ENCODE data around the gene HYOU1. TPM values are rescaled to one million over a fixed set of nuclear protein-coding genes. Genes with fewer than 3 reads are reported as not detected.
A peak's percentile ranks its signal among the peaks of the same experiment; 100 is the strongest.

The HYOU1 gene
- total and polyA plus RNA-seq, 2 experiments from 2014 or later: 48.2 to 229 TPM

DNA sequence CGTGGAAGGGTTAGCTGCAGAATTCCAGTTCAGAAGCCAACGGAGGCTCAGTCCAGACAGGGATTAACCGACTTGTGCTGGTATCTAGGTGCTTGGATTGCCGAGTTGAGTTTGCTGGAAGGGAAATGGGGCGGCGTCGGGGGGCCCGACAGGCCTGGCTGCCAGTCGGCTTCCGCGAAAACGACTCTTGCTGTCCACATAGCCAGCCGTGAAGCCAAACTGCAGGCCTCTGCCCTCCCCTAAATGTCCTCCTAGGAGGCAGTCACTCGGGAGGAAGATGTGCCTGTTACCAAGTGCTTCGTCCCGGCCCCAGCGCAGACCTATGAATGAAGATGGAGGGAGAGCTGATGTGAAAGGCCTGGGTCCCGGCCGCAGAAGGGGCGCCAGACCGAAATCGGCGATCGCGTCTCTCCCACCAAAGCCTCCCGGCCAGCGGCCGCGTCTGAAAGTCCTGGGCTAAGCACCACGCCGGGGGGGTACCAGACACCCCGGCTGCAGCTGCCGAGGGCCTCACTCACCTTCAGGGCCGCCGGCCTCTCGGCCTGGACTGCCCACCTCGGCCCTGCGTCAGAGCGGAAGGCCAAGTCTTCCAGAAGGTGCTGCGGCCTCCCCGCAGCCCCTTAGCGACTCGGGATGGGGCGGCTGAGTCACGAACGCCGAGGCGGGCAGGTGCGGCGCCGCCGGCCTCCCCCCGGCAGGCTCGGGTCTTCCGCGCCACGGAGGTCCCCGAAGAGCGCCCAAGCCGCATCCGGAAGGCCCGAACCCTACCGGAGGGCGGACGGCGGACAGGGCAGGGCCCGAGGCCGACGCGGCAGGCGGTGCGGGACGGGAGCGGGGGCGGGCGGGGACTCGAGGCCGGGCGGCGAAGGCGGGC is 37.2 kb upstream of the HYOU1 start:
- peaks cover 27% of the 10 kb centered on the region for H3K27me3 Mint-ChIP-seq (ENCODE audit: insufficient read depth, low read depth, poor library complexity)
- ATAC-seq (peak; percentile 5), DNase-seq (ENCODE audit: low spot score) (peak; percentile 48)
- no peak overlapping the region for H2AFZ ChIP-seq
- H3K36me3 Mint-ChIP-seq (ENCODE audit: low read depth): peaks cover 79% of the 10 kb centered on the region
- H4K20me1 ChIP-seq (replicated peaks; ENCODE audit: insufficient read depth): peaks cover 29% of the 10 kb centered on the region; the same call in 1 of the 2 replicates
- H3K36me3 ChIP-seq (ENCODE audit: insufficient read depth): peaks cover 19% of the 10 kb centered on the region
- no peak for TF ChIP-seq EZH2phosphoT487 (IDR thresholded peaks at IDR 0.05; ENCODE audit: unreplicated experiment)
- TF ChIP-seq POLR2AphosphoS5 (IDR thresholded peaks at IDR 0.05; ENCODE audit: low read depth): peak; percentile 26; the same call in 1 of the 2 replicates
- TF ChIP-seq, protein P1, sequence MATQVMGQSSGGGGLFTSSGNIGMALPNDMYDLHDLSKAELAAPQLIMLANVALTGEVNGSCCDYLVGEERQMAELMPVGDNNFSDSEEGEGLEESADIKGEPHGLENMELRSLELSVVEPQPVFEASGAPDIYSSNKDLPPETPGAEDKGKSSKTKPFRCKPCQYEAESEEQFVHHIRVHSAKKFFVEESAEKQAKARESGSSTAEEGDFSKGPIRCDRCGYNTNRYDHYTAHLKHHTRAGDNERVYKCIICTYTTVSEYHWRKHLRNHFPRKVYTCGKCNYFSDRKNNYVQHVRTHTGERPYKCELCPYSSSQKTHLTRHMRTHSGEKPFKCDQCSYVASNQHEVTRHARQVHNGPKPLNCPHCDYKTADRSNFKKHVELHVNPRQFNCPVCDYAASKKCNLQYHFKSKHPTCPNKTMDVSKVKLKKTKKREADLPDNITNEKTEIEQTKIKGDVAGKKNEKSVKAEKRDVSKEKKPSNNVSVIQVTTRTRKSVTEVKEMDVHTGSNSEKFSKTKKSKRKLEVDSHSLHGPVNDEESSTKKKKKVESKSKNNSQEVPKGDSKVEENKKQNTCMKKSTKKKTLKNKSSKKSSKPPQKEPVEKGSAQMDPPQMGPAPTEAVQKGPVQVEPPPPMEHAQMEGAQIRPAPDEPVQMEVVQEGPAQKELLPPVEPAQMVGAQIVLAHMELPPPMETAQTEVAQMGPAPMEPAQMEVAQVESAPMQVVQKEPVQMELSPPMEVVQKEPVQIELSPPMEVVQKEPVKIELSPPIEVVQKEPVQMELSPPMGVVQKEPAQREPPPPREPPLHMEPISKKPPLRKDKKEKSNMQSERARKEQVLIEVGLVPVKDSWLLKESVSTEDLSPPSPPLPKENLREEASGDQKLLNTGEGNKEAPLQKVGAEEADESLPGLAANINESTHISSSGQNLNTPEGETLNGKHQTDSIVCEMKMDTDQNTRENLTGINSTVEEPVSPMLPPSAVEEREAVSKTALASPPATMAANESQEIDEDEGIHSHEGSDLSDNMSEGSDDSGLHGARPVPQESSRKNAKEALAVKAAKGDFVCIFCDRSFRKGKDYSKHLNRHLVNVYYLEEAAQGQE (IDR thresholded peaks at IDR 0.05; ENCODE audit: unreplicated experiment): no peak
- TF ChIP-seq, protein P2, sequence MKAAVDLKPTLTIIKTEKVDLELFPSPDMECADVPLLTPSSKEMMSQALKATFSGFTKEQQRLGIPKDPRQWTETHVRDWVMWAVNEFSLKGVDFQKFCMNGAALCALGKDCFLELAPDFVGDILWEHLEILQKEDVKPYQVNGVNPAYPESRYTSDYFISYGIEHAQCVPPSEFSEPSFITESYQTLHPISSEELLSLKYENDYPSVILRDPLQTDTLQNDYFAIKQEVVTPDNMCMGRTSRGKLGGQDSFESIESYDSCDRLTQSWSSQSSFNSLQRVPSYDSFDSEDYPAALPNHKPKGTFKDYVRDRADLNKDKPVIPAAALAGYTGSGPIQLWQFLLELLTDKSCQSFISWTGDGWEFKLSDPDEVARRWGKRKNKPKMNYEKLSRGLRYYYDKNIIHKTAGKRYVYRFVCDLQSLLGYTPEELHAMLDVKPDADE (IDR thresholded peaks at IDR 0.05): no peak
- no peak for TF ChIP-seq STAT1 (IDR thresholded peaks at IDR 0.05; ENCODE audit: unreplicated experiment)
- H3K79me2 ChIP-seq (replicated peaks; ENCODE audit: insufficient read depth): peaks cover 34% of the 10 kb centered on the region
- no peaks in the 10 kb centered on the region for H3K9me2 ChIP-seq (ENCODE audit: insufficient read depth)
- H3K9me3 Mint-ChIP-seq: no peaks in the 10 kb centered on the region; the same call in 2 of the 3 replicates
- H3K4me1 Mint-ChIP-seq: peaks cover 10% of the 10 kb centered on the region
- H3K4me3 Mint-ChIP-seq: peak overlapping the region; percentile 96
- H3K4me3 ChIP-seq: peak overlapping the region; percentile 96
- no peaks in the 10 kb centered on the region for H3K27me3 ChIP-seq (ENCODE audit: insufficient read depth)
- H3K27ac ChIP-seq (ENCODE audit: low read depth): peak overlapping the region; percentile 85
- peak overlapping the region; percentile 100 for H3K4me2 ChIP-seq
- H3K27ac Mint-ChIP-seq: peak overlapping the region; percentile 98
- H3K4me1 ChIP-seq (ENCODE audit: insufficient read depth): peaks cover 14% of the 10 kb centered on the region; the same call in 1 of the 2 replicates
- H3F3A ChIP-seq (replicated peaks; ENCODE audit: low read depth): peaks cover 40% of the 10 kb centered on the region

DNA sequence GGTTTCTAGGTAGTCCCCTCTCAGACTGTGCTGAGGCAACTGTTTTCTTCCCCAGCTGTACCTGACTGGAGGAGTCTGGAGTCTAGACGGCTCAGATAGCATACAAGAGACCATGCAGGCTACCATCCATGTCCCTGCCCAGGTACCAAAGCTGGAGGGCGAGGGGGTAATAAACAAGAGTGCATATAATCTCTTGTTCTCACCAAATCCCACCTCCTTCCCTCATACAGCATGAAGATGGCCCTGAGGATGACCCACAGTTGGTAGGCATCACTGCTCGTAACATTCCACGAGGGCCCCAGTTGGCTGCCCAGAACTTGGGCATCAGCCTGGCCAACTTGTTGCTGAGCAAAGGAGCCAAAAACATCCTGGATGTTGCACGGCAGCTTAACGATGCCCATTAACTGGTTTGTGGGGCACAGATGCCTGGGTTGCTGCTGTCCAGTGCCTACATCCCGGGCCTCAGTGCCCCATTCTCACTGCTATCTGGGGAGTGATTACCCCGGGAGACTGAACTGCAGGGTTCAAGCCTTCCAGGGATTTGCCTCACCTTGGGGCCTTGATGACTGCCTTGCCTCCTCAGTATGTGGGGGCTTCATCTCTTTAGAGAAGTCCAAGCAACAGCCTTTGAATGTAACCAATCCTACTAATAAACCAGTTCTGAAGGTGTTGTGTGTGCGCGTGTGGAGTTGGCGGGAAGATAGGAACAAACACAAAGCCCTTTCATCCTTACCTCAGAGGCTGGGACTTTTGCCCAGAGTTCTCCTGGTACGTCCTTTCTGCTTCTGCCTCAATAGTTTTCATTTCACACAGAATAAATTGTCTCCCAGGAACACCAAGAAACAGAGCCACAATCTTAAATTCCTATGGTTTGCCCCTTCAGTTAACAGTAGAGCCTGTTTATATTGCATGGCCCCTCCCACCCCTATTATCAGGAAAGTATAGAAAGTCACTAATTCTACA is 36.2 kb upstream of the HYOU1 start:
- Histone ChIP-seq H3K4me1 (ENCODE audit: insufficient read depth) (peaks cover 14% of the 10 kb centered on the region; the same call in 1 of the 2 replicates), H3F3A (replicated peaks; ENCODE audit: low read depth) (peaks cover 40% of the 10 kb centered on the region), H3K36me3 (ENCODE audit: insufficient read depth) (peaks cover 11% of the 10 kb centered on the region), H3K9me2 (ENCODE audit: insufficient read depth) (no peaks in the 10 kb centered on the region), H3K4me3 (peak overlapping the region; percentile 96), H3K4me2 (peak overlapping the region; percentile 100), H3K27me3 (ENCODE audit: insufficient read depth) (no peaks in the 10 kb centered on the region), H4K20me1 (replicated peaks; ENCODE audit: insufficient read depth) (peaks cover 29% of the 10 kb centered on the region; the same call in 1 of the 2 replicates), H3K27ac (ENCODE audit: low read depth) (peak overlapping the region; percentile 85), H3K79me2 (replicated peaks; ENCODE audit: insufficient read depth) (peaks cover 34% of the 10 kb centered on the region), H2AFZ (no peak overlapping the region)
- Mint-ChIP-seq H3K9me3 (no peaks in the 10 kb centered on the region; the same call in 2 of the 3 replicates), H3K27ac (peak overlapping the region; percentile 95), H3K4me3 (peak overlapping the region; percentile 96), H3K4me1 (peaks cover 10% of the 10 kb centered on the region), H3K36me3 (ENCODE audit: low read depth) (peaks cover 74% of the 10 kb centered on the region), H3K27me3 (ENCODE audit: insufficient read depth, low read depth, poor library complexity) (peaks cover 27% of the 10 kb centered on the region)
- DNase-seq (ENCODE audit: low spot score) (no peak), ATAC-seq (no peak)
- TF ChIP-seq POLR2AphosphoS5 (IDR thresholded peaks at IDR 0.05; ENCODE audit: low read depth): peak; percentile 35; the same call in 1 of the 2 replicates
- TF ChIP-seq EZH2phosphoT487 (IDR thresholded peaks at IDR 0.05; ENCODE audit: unreplicated experiment): no peak
